Measurements from ENCODE around the gene L1CAM. TPM values are rescaled to one million over a fixed set of nuclear protein-coding genes. Genes with fewer than 3 reads are reported as not detected.

Gene L1CAM
- total RNA-seq, 4 donors from 2014 or later = 0.37 to 2.8 (median 1.6) TPM

- TF ChIP-seq CTCF (IDR thresholded peaks at IDR 0.05) = no peak
- no peak for ATAC-seq (ENCODE audit: low FRiP score)
Observed at GRCh38 chrX:153931748-153932147, 45.8 kb upstream of the L1CAM start.

GRCh38 chrX:153931151-153931550 is 45.2 kb upstream of the L1CAM start:
- no peak for ATAC-seq (ENCODE audit: low FRiP score)
- no peak for DNase-seq (ENCODE audit: low spot score)

More at GRCh38 chrX:153931748-153932147, 45.8 kb upstream of the L1CAM start:
- no peak for DNase-seq (ENCODE audit: low spot score)

GRCh38 chrX:153930011-153930910 is 44.3 kb upstream of the L1CAM start:
- no peak for TF ChIP-seq CTCF (IDR thresholded peaks at IDR 0.05)
- DNase-seq (ENCODE audit: low spot score) (no peak), ATAC-seq (ENCODE audit: low FRiP score) (no peak)

More at GRCh38 chrX:153931151-153931550, 45.2 kb upstream of the L1CAM start:
- TF ChIP-seq CTCF (IDR thresholded peaks at IDR 0.05) = no peak

GRCh38 chrX:153929576-153929975 is 43.6 kb upstream of the L1CAM start:
- no peak for TF ChIP-seq CTCF (IDR thresholded peaks at IDR 0.05)
- ATAC-seq (ENCODE audit: low FRiP score) (no peak), DNase-seq (ENCODE audit: low spot score) (no peak)

- no peak for DNase-seq (ENCODE audit: low spot score)
- ATAC-seq (ENCODE audit: low FRiP score) = no peak
- TF ChIP-seq CTCF (IDR thresholded peaks at IDR 0.05) = no peak
Observed at GRCh38 chrX:153928846-153929245, 42.9 kb upstream of the L1CAM start.

- ATAC-seq (ENCODE audit: low FRiP score) = peak; percentile 96
- DNase-seq (ENCODE audit: low spot score) = peak; percentile 72
- no peak for TF ChIP-seq CTCF (IDR thresholded peaks at IDR 0.05)
Observed at GRCh38 chrX:153927922-153928760, 42.2 kb upstream of the L1CAM start.
